AG08395 (cell line): Measurements from ENCODE around the gene ADRA1B.

Experiments used
- DNase-seq: peaks from one replicate; pipeline ENCODE4 v3.0.0; 2012; ENCODE audit warnings: mixed read lengths, low spot score

Gene ADRA1B

GRCh38 chr5:160018945-160019625 lies 102.8 kb downstream of the ADRA1B start:
- DNase-seq = no peak

- DNase-seq = no peak
Observed at GRCh38 chr5:160020266-160020770, 104.0 kb downstream of the ADRA1B start.

GRCh38 chr5:160020964-160021363 lies 104.7 kb downstream of the ADRA1B start:
- DNase-seq = no peak

- DNase-seq = peak; percentile 62
Observed at GRCh38 chr5:160021831-160022446, 105.7 kb downstream of the ADRA1B start.
